B cell (primary cell): ENCODE measurements around the gene CXXC4.

Experiments
- EZH2 ChIP-seq: IDR thresholded peaks from 2 replicates; pipeline ENCODE4 v1.6.1; 2012; ENCODE audit warnings: borderline replicate concordance, low read depth, mild to moderate bottlenecking, moderate library complexity, low read length; ENCODE audit not compliant: insufficient read depth, poor library complexity, severe bottlenecking
- TF ChIP-seq, protein P1 (sequence below): fragments of 200-600 bp; IDR thresholded peaks from one replicate; pipeline ENCODE4 v1.8.0; 2022; ENCODE audit warnings: antibody characterized with exemption, mild to moderate bottlenecking

GRCh38 chr4:104531390-104531789 is 36.7 kb upstream of the CXXC4 start:
- TF ChIP-seq, protein P1, sequence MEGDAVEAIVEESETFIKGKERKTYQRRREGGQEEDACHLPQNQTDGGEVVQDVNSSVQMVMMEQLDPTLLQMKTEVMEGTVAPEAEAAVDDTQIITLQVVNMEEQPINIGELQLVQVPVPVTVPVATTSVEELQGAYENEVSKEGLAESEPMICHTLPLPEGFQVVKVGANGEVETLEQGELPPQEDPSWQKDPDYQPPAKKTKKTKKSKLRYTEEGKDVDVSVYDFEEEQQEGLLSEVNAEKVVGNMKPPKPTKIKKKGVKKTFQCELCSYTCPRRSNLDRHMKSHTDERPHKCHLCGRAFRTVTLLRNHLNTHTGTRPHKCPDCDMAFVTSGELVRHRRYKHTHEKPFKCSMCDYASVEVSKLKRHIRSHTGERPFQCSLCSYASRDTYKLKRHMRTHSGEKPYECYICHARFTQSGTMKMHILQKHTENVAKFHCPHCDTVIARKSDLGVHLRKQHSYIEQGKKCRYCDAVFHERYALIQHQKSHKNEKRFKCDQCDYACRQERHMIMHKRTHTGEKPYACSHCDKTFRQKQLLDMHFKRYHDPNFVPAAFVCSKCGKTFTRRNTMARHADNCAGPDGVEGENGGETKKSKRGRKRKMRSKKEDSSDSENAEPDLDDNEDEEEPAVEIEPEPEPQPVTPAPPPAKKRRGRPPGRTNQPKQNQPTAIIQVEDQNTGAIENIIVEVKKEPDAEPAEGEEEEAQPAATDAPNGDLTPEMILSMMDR = no peak
- TF ChIP-seq EZH2 = no peak
